Fibroblast of lung (primary cell): ENCODE measurements around the gene ISYNA1. TPM values are rescaled to one million over a fixed set of nuclear protein-coding genes. Genes with fewer than 3 reads are reported as not detected.

Experiments
- DNase-seq, 2 donors: peaks; one replicate each; pipeline versions ENCODE4 v3.0.0 to v3.0.0-alpha.2; 2010; ENCODE audit warnings: low read depth in 2 of 2
- H2AFZ ChIP-seq: 2 replicates; pipeline ENCODE4 v1.5.1; 2012; ENCODE audit warnings: low read length, control low read depth, inconsistent platforms
- H3K27ac ChIP-seq: 2 replicates; pipeline ENCODE4 v1.5.1; 2011; ENCODE audit warnings: low read length, control low read depth; ENCODE audit not compliant: insufficient read depth
- H3K27me3 ChIP-seq: 2 replicates; pipeline ENCODE4 v1.5.1; 2011; ENCODE audit warnings: mild to moderate bottlenecking, low read length; ENCODE audit not compliant: control insufficient read depth, insufficient read depth
- H3K36me3 ChIP-seq: 2 replicates; pipeline ENCODE4 v1.5.1; 2011; ENCODE audit warnings: low read length; ENCODE audit not compliant: control insufficient read depth, insufficient read depth
- H3K4me1 ChIP-seq: 2 replicates; pipeline ENCODE4 v1.5.1; 2011; ENCODE audit warnings: low read length; ENCODE audit not compliant: control insufficient read depth, insufficient read depth; ENCODE audit errors: extremely low read depth
- H3K4me2 ChIP-seq: 2 replicates; pipeline ENCODE4 v1.5.1; 2011; ENCODE audit warnings: low read length, control low read depth; ENCODE audit not compliant: insufficient read depth; ENCODE audit errors: extremely low read depth
- H3K4me3 ChIP-seq, 4 experiments: fragments of 200-600 bp in 1 of 4; sonication (generic) in 1 of 4; replicated peaks in 1 of 4; 2 replicates each; pipeline ENCODE4 v1.5.1; 2011 to 2016; ENCODE audit warnings: low read length in 4 of 4, low read depth in 3 of 4, mild to moderate bottlenecking in 3 of 4, control low read depth in 2 of 4, inconsistent platforms in 1 of 4, mixed read lengths in 1 of 4; ENCODE audit not compliant: insufficient read depth in 1 of 4; ENCODE audit errors: control extremely low read depth in 1 of 4
- H3K79me2 ChIP-seq: 2 replicates; pipeline ENCODE4 v1.5.1; 2012; ENCODE audit warnings: mild to moderate bottlenecking, low read length, inconsistent platforms; ENCODE audit not compliant: control insufficient read depth, insufficient read depth
- H3K9ac ChIP-seq: 2 replicates; pipeline ENCODE4 v1.5.1; 2011; ENCODE audit warnings: mild to moderate bottlenecking, low read length, control low read depth; ENCODE audit not compliant: insufficient read depth
- H3K9me3 ChIP-seq: 2 replicates; pipeline ENCODE4 v1.5.1; 2012; ENCODE audit warnings: low read depth, low read length; ENCODE audit not compliant: control insufficient read depth, insufficient read depth
- H4K20me1 ChIP-seq: 2 replicates; pipeline ENCODE4 v1.5.1; 2011; ENCODE audit warnings: low read length; ENCODE audit not compliant: control insufficient read depth, insufficient read depth; ENCODE audit errors: extremely low read depth
- CTCF ChIP-seq, 2 donors: IDR thresholded peaks in 1 of 2; conservative IDR thresholded peaks in 1 of 2; 1 replicate in 1 of 2; 2 replicates in 1 of 2; pipeline ENCODE4 v1.5.1; 2011 to 2012; ENCODE audit warnings: low read length in 2 of 2, control low read depth in 1 of 2, inconsistent platforms in 1 of 2, low read depth in 1 of 2, mild to moderate bottlenecking in 1 of 2
- EZH2 ChIP-seq: IDR thresholded peaks from 2 replicates; pipeline ENCODE4 v1.5.1; 2012; ENCODE audit warnings: low read length, control low read depth, mild to moderate bottlenecking; ENCODE audit errors: missing control alignments
- polyA plus RNA-seq, 2 donors: library from polyadenylated mRNA; depleted of rRNA in 1 of 2; stranded (reverse) in 1 of 2; unstranded in 1 of 2; fragments of >200 nt; gene quantifications; 2 replicates each; pipeline ENCODE4 v1.2.1, GENCODE V29; 2011 to 2012; ENCODE audit warnings: missing spikeins in 1 of 2
- total RNA-seq: library from RNA; depleted of rRNA; stranded (reverse); fragments of >200 nt; gene quantifications from 2 replicates; pipeline ENCODE4 v1.2.1, GENCODE V29; 2014

The ISYNA1 gene
- total and polyA plus RNA-seq, 2 donors (not counting 1 experiment from before 2014, with no cell fraction given): 10.3 to 25.6 TPM

DNA sequence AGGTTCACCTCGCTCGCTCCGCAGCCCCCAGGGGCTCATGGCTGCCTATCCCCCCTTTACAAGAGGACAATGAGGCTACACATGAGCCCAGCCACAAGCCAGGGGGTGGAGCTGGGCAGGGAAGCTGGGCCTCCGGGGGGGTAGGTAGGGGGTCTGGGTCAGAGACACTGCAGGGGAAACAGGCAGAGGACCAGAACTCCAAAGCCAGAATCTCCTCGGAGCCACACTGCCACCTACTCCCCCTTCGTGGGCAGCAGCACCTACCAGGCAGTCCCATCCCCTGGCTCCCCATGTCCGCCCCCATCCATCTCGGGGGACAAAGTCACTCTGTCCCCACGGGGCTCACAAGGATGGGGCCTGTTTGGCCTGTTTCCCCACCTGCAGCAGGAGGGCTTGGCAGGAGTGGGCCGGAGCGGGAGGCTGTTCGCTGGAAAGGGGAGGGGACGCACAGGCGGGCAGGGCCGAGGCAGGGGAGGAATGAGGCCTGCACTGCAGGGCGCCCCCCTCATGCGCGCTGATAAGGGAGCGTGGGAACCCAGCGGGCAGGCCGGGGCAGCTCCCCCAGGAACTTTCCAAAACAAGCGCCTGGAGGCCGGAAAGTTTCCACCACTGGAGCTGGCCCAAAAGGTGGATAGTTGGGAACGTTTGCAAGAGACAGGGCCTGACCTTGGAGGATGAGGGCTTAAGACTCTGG lies 545 bp upstream of the ISYNA1 start:
- H4K20me1 ChIP-seq: no peaks in the 10 kb centered on the region
- H3K4me3 ChIP-seq: peak overlapping the region in 1 of 4 experiments; percentile 1
- H3K4me1 ChIP-seq: peaks cover 7% of the 10 kb centered on the region
- no peak overlapping the region for H3K27ac ChIP-seq
- H3K79me2 ChIP-seq: no peaks in the 10 kb centered on the region
- TF ChIP-seq CTCF (conservative IDR thresholded peaks at IDR 0.05 in 1 of 2, IDR thresholded peaks at IDR 0.05 in 1 of 2; ENCODE audit: low read depth in 1 of 2, low read length in 2 of 2) (no peak), EZH2 (no peak)
- DNase-seq: no peak
- H3K36me3 ChIP-seq: peaks cover 13% of the 10 kb centered on the region
- no peaks in the 10 kb centered on the region for H3K9me3 ChIP-seq
- no peak overlapping the region for H3K9ac ChIP-seq
- no peaks in the 10 kb centered on the region for H3K27me3 ChIP-seq
- no peak overlapping the region for H3K4me2 ChIP-seq
- H2AFZ ChIP-seq: no peak overlapping the region

DNA sequence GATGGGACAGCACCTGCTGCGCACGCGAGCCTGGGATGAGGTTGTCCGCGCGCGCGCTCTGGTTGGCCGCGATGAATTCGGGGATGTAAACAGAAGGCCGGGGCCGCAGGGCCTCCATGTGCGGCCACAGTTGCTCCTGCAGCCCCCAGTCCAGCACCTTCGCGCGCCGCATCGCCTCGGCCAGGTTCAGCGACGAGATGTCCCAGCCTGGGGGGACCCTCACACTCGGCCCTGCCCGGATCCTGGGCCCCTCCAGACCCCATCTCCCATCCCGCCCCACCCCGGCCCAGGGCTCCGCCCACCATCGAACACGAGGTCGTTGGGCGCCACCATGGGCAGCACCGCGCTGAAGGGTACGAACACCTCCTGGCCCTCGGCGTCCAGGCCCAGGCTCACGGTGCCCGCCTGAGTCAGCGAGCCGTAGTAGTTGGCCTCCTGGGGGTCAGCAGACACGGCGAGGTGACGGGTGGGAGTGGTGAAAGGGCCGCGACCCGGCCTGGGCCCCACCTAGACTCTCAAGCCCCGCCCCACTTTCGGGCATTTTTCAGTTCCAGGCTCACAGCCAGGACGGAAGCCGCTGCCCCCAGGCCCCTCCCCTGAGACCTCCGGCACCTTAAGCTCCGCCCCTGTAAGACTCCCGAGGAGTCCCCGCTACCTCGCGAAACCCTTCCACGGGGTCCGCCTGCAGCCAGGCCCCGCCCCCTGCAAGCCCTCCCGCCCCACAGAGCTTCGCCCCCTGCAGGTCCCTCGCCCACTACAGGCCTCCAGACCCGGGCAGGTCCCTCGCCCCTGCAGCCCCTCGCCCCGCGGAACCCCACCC lies 1.1 kb downstream of the ISYNA1 start:
- no peak overlapping the region for H2AFZ ChIP-seq
- no peaks in the 10 kb centered on the region for H3K9me3 ChIP-seq
- H3K4me2 ChIP-seq: peak overlapping the region; percentile 51
- H3K4me3 ChIP-seq: peak overlapping the region in 2 of 4 experiments; percentile 29 to 43
- peaks cover 12% of the 10 kb centered on the region for H3K4me1 ChIP-seq
- H4K20me1 ChIP-seq: no peaks in the 10 kb centered on the region
- H3K27me3 ChIP-seq: no peaks in the 10 kb centered on the region
- no peak for TF ChIP-seq EZH2
- peak in 1 of 2 donors; percentile 9 for TF ChIP-seq CTCF (conservative IDR thresholded peaks at IDR 0.05 in 1 of 2, IDR thresholded peaks at IDR 0.05 in 1 of 2; ENCODE audit: low read depth in 1 of 2, low read length in 2 of 2)
- H3K9ac ChIP-seq: no peak overlapping the region
- peaks cover 14% of the 10 kb centered on the region for H3K36me3 ChIP-seq
- H3K27ac ChIP-seq: no peak overlapping the region
- no peaks in the 10 kb centered on the region for H3K79me2 ChIP-seq
- peak; percentile 81 to 84 for DNase-seq

DNA sequence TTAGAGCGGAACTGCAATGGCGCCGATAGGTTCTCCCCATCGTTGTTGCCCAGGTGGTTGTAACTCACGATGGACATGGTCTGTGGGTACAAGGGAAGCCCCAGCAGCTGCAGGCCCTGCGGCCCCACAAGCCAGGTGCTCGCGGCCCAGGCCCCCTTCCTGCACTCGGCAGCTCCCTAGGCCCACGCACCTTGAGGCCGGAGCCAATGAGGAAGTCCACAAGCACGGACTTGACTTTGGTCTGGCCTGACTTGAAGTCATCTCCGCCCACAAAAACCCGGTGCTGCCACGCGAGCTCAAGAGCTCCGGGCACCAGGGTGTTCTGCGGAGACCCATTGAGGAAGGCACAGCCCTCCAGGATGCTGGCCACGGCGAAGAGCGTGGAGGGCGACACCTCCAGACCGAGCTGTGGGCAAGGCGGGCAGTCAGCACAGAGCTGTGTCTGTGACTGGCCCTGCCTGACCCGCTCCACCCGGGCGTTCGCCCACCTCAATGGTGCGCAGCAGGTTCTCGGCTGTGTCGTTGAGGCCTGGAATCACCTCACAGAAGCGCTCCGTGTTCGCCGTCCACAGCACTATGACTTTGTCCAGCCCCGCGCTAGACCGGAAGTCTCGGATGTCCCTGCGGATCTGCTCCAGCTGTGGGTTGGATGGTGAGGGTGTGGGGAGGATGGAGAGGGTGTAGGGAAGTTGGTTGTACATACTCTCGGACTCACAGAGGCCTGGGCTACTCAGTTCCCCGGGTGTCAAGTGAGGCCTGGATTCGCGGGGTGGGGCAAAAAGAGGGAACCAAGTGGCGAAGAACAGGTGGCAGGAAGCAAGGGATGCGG lies 1.9 kb downstream of the ISYNA1 start:
- Histone ChIP-seq H3K27me3 (no peaks in the 10 kb centered on the region), H3K79me2 (no peaks in the 10 kb centered on the region), H3K4me2 (no peak overlapping the region), H3K4me3 (no peak overlapping the region), H3K4me1 (peaks cover 12% of the 10 kb centered on the region), H3K27ac (no peak overlapping the region), H3K9me3 (no peaks in the 10 kb centered on the region), H4K20me1 (no peaks in the 10 kb centered on the region), H3K36me3 (peaks cover 15% of the 10 kb centered on the region), H3K9ac (no peak overlapping the region), H2AFZ (no peak overlapping the region)
- DNase-seq: no peak
- no peak for TF ChIP-seq CTCF (conservative IDR thresholded peaks at IDR 0.05 in 1 of 2, IDR thresholded peaks at IDR 0.05 in 1 of 2; ENCODE audit: low read depth in 1 of 2, low read length in 2 of 2)
- TF ChIP-seq EZH2: no peak
